Stimulated activated CD8-positive, alpha-beta memory T cell treated with anti-CD3 and anti-CD28 coated beads, Interleukin-2, amount 100 ng/mL, for 48 hours (primary cell): Measurements from ENCODE around the gene TGIF1.
"Not testable (repeated sequence)": the region's sequence is repeated elsewhere in the genome, so short reads cannot be mapped to it uniquely, and the experiment has no call there.

Experiments used
- DNase-seq, 2 donors: peaks; one replicate each; pipeline ENCODE4 v3.0.0-alpha.2; 2020; ENCODE audit warnings: low read depth in 2 of 2

The TGIF1 gene

DNA sequence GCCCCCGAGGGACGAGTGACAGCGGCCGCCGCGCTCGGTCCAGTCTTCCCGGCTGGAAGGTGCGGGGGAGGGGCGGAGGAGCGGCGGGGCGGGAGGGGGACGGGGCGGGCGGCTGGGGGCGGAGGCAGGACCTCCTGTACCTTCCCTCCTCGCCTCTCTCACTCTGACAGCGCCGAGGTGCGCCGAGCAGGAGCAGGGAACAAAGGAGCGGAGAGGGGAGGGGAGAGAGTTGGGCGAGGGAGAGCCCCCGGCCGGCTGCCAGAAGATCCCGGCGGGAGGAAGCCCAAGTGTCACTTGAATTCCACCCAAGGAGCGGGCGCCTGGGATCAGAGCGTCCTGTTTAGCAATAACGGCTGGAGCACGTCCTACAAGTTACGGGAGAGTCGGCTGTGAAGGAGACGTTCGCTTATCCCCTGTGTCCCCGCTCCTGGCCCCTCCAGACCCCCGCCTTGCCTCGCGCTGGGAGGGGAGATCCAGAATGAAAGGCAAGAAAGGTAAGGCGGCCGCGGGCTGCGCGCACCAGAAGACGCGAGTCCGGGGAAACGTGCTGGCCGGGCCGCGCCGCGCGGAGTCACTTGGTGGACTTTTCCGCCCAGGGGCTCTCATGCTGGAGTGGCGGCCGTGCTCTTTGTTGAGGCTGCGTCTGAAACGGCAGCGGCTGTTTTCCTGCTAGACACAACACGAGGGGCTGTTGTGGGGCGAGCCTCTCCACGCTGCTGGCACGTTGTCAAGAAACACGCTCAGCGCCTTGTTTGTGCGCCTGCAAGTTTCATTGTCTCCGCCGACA lies at the start of gene TGIF1:
TSS of gene TGIF1 (plus strand) at position 161 of the 787 bp plus-strand sequence. CDS start at position 479, 318 bp downstream.
- DNase-seq = peak; percentile 36

DNA sequence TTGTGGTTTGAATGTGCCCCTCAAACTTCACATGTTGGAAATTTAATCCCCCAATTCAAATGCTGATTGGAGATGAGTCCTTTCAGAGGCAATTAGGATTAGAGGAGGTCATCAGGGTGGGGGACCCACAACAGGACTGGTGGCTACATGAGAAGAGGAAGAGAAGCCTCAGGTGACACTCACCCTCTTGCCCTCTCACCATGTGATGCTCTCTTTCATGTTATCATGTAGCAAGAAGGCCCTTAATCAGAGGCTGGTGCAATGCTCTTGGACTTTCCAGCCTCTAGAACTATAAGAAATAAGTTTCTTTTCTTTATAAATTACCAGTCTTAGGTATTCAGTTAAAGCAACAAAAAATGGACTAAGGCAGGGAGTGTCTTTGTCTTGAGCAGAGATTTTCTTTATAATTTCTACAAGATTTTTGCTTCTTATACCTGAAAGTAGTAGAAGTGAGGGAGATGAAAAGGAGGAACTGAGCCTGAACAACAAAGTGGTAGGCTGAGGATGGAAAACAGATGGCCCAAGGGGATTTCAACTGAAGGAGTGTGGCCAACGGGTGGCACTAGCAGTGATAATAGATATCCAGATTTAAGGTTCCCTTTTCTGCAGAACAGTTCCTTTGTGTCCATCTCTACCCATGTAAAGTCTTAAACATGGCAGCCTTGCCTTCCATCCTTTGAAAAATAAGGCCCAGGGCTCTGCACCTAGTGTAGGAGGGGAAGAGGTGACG lies 49.2 kb upstream of the TGIF1 start:
- no peak for DNase-seq

DNA sequence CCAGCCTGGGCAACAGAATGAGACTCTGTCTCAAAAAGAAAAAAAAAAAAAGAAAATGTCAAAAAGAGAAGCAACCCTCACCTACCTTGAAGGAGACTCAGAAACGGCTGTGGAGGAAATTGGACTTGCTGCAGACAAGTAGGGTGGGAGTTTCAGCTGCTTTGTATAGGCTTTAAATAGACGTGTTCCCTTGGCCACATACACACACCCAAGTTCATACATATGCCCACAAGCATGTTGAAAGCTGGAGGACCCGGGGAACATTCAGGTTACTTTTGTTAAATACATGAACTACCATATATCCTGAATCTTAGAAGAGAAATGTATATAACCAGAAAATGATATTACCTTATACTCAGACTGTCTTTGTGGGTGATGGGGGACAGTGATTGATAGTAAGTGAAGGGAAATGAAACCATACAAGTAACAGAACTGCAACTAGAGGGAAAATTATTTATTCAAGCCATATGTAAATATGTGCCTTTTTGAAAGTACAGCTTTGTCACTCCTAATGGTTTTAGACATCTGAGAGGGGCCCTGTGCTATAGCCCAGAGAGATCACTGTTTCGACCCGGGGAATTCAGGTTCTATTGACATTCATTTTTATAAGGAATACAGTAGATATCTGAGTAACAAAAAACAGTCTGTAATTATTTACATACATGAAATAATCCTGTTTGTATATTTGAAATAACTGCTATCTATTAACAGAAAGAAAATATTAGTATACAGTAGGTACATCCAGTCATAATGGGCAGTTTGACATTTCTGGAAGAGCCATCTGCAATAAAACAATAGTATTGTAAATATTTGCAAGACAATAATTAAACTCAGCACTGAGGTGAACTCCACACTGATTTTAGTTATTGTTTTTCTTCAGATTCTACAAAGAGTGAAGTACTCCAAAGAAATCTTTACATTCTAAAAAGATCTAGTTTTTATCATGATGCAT lies 48.0 kb upstream of the TGIF1 start:
- DNase-seq = no peak

DNA sequence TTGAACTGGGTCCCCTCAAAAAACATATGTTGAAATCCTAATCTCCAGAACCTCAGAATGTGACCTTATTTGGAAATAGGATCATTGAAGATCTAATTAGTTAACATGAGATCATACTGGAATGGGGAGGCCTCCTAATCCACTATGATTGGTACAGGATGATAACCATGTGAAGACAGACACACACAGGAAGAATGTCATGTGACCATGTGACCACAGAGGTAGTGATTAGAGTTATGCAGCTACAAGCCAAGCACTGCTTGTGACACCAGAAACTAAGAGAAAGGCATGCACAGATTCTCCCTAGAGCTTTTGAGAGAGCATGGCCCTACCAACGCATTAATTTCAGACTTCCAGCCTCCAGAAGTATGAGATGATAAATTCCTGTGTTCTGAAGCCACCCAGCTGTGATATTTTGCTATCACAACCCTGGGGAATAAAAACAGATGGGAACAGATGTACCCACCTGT lies 47.0 kb upstream of the TGIF1 start:
- no peak for DNase-seq

DNA sequence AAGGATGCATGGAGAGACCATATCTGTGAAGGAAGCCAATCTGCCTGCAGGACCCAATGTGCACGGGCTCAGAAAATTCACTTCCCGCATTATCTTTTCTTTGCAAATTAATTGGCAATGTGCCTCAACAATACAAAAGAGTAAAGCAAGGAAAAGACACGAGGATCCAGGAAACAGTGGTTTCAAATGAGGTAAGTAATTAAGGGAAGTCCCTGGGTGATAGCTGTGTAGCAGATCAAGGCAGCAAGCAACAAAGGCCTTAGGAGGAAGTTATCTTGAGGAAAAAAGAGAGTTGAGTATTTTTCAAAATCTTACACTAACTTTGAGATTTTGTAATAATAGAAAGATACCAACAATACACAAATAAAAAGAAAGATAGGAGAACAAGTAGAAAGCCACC lies 44.3 kb upstream of the TGIF1 start:
- no peak for DNase-seq

DNA sequence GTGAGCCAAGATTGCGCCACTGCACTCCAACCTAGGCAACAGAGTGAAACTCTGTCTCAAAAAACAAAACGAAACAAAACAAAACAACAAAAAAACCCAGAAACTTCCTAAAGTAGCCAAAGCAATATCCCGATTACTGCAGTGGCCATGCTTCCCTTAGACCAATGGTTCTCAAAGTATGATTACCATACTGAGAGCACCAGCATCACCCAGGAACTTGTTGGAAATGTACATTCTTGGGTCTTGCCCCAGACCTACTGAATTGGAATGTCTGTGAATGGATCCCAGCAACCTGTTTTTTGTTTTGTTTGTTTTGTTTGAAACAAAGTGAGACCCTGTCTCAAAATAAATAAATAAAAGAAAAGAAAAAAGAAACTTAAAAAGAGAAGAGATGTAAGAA lies 41.9 kb upstream of the TGIF1 start:
- no peak for DNase-seq

DNA sequence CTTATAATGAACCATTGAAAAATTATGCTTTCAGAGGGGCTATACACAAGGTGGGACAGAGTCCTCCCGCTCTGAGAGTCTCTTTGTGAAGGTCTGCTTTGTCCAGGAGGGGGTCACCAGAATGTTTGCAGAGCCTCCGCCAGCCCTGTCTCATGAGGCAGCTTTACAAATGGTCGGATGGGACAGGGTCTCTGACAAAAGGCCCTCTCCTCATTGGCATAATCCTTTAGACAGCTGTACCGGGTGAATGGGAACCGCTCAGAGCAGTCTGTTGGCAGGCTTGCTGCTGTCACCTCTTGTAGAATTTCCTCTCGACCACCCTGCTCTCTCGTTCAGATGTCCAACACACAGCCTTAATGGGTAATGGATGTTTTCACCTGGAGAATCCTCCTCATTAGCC lies 40.2 kb upstream of the TGIF1 start:
- no peak for DNase-seq

DNA sequence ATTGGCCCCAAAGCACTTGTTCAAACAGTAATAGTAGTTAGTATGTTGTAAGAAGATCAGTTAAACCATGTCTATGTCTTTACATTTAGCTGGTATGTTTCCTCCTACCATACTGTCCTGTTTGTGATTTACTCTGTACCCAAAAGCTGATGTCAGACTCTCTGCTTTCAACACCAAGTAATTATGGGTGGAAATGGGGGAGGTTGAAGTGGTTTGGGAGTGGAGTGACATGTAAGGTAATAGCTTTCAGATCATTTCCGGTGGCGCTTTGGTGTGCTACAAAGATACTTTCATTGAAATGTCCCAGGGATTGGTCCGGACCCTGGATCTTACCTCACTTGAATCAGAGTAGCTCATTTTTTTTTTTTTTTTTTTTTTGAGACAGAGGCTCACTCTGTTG lies 39.7 kb upstream of the TGIF1 start:
- DNase-seq = no peak

DNA sequence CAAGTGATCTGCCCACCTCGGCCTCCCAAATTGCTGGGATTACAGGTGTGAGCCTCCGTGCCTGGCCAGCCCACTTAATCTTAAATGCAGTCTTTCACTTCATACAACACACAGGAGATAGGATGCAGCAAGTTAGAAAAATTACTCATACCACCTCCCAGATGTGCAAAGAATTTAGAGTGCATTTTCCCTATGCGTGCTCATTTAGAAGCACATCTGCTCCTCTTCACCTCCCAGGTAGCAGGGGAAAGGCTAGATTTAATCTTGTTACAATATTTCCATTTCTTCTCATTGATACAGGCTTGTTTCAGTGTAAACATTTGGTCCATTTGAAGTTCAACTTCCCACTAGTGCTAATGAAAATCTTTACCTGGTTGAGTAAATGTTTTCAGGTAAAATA lies 39.1 kb upstream of the TGIF1 start:
- not testable (repeated sequence) for DNase-seq

DNA sequence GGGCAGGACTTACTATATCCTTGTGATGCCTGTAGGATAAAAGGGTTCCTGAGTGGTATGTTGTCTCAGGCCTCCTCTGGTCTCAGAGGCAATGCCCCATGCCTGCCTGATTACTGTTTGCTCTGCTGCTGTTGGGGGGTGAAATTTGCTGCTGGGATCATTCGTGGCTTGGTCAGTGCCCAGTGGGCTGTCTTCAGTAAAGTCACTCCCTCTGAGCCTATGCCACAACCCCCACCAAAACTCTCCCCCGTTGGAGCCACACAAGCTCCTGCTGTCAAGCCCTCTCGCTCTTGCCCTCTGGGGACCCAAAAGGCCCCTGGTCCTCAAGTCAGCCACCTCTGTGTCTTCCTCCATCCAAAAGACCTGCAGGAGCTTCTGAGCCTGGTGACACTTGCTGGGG lies 38.6 kb upstream of the TGIF1 start:
- no peak for DNase-seq

DNA sequence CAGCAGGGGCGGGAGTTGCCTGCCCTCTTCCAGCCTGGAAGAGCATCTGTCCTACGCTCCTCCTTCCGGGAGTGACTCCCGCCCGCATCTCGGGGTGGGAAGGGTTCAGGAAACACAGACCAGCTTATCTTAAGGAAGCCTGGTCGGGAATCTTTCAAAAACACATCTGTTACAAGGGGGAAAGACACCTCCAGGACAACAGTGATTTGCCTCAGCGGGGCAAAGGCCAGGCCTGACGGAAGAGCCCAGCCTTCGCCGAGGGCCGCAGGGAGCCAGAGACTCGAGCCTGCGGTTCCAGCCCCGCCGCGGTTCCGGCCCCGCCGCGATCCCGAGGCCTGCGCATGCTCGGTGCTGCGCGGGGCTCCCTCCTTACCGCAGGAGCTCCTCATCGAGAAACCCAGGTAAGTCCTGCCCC lies 38.1 kb upstream of the TGIF1 start:
- DNase-seq = no peak

DNA sequence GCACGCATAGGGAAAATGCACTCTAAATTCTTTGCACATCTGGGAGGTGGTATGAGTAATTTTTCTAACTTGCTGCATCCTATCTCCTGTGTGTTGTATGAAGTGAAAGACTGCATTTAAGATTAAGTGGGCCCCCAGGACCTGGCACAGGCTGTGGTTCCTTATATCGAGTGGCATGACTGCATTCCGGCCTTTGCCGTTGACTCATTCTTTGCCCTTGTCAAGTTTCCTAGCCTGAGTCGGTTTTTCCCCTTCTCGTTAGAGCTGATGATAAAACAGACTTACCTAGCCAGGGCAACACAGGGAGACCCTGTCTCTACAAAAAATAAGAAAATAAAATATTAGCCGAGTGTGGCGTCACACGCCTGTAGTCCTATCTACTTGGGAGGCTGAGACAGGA lies 37.4 kb upstream of the TGIF1 start:
- DNase-seq = peak in 1 of 2 donors; percentile 12

DNA sequence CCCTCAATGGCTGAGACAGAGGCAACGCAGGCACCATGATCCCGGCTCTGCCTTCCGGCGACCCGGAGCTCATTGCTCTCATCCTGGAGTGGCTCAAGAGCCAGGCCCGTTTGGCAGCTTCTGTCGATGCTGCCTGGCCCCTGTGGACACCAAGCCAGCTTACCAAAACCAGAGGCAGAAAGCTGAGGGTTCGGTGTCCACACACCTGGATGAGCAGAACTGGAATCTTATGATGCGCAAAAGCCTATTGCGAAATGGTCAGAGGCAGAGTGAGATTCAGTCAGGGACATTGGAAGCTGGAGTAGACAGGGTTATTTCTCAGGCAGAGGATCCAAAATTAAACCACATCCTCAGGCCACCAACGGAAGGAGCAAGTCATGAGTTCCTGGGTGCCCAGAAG lies 34.9 kb upstream of the TGIF1 start:
- no peak for DNase-seq

DNA sequence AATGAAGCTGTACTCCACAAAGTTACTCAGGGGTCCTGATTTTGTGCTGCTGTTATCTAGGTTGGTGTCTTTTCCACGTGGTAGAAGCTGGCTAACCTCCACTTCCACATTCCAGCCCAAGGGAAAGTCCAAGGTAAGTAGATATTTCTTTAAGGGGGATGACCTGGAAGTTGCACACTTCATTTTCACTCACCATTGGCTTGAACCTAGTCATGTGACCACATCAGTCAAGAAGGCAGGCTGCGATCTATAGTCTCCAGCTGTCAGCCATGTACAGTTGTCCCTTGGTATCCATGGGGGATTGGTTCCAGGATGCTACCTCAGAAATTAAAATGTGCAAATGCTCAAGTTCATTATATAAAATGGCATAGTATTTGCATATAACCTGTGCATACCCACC lies 31.9 kb upstream of the TGIF1 start:
- no peak for DNase-seq

DNA sequence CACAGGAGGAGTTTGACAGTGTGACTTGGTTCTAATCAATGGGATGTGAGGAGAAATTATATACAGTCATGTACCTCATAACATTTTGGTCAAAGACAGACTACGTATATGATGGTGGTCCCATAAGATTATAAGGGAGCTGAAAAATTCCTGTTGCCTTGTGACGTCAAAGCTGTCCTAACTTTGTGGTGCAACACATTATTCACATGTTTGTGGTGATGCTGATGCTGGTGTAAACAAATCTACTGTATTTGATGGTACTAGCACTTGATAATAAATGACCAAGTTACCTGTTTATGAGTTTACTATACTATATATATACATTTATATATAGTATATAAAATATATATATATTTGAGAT lies 29.1 kb upstream of the TGIF1 start:
- no peak for DNase-seq

DNA sequence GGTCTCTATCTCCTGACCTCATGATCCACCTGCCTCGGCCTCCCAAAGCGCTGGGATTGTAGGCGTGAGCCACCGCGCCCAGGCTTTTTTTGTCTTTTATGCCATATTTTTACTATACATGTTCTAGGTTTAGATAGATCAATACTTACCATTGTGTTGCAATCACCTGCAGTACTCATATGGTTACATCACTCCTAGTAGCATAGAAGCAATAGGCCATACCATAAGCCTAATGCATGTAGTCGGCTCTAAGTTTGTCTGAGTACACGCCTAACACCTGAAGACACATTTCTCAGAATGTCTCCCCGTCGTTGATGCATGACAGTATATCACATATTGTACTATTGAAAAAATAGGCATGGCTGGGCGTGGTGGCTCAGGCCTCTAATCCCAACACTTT lies 27.1 kb upstream of the TGIF1 start:
- no peak for DNase-seq

DNA sequence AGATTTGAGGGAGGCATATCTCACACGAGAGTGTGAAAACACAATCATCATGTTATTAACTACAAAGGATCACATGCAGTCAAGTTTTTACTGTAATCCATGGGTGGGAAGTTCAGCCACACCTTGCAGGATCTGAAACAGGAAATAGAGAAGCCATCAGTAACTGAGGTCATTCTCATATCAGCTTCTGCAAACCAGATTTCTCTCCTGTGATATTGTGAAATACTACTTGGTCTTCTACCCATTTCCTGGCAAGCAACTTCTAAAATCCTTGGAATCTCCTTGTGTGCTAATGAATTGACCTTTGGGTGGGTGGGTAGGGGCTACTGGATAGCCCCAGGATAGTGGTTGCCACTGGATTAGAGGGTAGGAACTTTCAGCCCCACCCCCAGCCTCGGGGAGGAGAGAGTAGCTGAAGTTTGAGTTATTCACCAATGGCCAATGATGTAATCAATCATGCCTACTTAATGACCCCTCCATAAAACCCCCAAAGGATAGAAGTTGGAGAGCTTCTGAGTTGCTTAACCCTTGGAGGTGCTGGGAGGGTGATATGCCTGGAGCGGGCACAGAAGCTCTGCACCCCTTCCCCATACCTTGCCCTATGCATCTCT lies 25.6 kb upstream of the TGIF1 start:
- DNase-seq = no peak

DNA sequence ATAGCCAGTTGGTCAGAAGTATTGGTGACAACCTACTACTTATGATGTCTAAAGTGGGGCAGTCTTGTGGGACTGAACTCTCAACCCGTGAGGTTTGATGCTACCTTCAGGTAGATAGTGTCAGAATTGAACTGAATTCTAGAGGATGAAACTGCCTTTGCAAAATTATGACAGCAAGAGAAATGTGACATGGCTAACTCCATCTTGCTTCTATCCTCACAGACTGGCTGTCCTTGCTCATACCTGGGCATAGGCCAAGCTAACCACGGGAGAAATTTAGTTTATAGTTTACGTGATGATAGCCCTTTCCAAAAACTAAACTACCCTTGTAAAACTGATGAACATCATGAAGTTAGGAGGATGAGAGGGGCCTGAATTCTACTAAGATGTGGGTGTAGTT lies 24.9 kb upstream of the TGIF1 start:
- DNase-seq = no peak

DNA sequence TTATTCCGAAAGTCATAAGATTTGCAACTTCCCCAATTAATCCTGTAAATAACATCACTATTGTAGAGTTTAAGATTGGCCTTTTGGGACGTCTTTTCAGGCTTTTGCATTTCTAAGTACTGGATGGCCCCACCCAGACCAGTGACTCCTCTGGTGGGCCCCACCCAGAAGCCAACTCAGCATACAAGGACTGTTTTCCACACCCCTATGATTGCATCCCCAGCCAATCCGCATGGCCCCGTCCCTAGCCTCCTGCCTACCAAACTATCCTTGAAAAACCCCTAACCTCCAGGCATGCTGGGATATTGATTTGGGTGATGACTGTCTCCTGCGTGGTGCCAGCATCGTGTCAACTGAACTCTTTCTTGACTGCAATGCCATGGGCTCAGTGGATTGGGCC lies 24.5 kb upstream of the TGIF1 start:
- no peak for DNase-seq

DNA sequence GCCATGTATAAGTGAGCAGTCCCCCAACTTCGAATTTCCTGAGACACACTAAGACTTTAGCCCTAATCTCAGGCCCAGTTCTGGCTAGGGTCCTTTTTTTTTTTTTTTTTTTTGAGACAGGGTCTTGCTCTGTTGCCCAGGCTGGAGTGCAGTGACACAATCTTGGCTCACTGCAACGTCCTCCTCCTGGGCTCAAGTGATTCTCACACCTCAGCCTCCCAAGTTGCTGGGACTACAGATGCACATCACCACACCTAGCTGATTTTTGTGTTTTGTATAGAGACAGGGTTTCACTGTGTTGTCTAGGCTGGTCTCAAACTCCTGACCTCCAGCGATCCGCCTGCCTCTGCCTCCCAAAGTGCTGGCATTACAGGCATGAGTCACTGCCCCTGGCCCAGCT lies 23.9 kb upstream of the TGIF1 start:
- no peak for DNase-seq

DNA sequence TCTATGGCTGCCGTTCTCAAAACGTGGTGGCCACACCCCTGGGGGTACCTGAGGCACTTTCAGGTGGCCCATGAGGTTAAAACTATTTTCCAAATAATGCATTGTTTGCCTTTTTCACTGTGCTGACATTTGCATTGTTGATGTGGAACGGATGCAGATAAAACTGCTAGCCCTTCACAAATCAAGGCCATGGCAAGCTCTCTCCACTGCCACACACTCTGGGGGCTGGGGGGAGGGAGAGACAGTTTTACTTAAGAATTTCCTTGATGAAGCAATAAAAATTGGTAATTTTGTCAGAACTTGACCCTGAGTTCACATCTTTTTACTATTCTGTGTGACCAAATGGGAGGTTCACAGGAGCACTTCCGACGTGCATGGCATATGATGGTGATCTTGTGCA lies 22.0 kb upstream of the TGIF1 start:
- DNase-seq = no peak

DNA sequence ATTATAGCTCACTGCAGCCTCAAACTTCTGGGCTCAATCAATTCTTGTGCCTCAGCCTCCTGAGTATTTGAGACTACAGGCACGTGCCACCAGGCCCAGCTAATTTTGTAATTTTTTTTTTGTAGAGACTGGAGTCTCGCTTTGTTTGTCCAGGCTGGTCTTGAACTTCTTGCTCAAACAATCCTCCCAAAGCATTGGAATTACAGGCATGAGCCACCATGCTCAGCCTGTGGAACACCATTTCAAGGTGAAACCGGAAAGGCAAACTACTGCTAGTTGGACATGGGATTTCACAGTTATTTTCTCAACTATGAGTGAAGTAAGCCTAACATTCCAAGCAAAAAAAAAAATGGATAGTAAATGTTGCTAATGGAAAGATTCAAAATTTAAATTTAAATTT lies 20.9 kb upstream of the TGIF1 start:
- DNase-seq = no peak
